WTC11 (cell line): ENCODE measurements around the gene TRIP10. TPM values are rescaled to one million over a fixed set of nuclear protein-coding genes. Genes with fewer than 3 reads are reported as not detected.

Source experiments
- ATAC-seq: fragments of 200-7000 bp; cut with Tn5 transposase; 2 replicates; pipeline ENCODE4 v1.10.0; 2021; ENCODE audit warnings: mild to moderate bottlenecking, moderate library complexity
- CTCF ChIA-PET: fragments of 300-600 bp; sonication (Branson Sonifier 250); formaldehyde crosslinking; loops from one replicate; lab custom pipeline; 2021; ENCODE audit warnings: antibody characterized with exemption; lab: Charles Lee
- POLR2A ChIA-PET: fragments of 350-600 bp; sonication (Branson Sonifier 250); formaldehyde crosslinking; loops from one replicate; lab custom pipeline; 2021; ENCODE audit warnings: antibody characterized with exemption; lab: Charles Lee
- DNase-seq: peaks from one replicate; pipeline ENCODE4 v3.0.0; 2021; ENCODE audit warnings: low spot score
- H3K27ac Mint-ChIP-seq: 2 replicates; pipeline ENCODE4 v1.8.0; 2021; ENCODE audit warnings: mixed read lengths
- H3K27me3 Mint-ChIP-seq: 2 replicates; pipeline ENCODE4 v1.8.0; 2021; ENCODE audit warnings: low read depth, mild to moderate bottlenecking, moderate library complexity, mixed read lengths
- H3K36me3 Mint-ChIP-seq: 2 replicates; pipeline ENCODE4 v1.8.0; 2021; ENCODE audit warnings: mixed read lengths
- H3K4me1 Mint-ChIP-seq: 2 replicates; pipeline ENCODE4 v1.8.0; 2022; ENCODE audit warnings: mixed read lengths
- H3K4me3 Mint-ChIP-seq: 2 replicates; pipeline ENCODE4 v1.8.0; 2021; ENCODE audit warnings: mild to moderate bottlenecking, moderate library complexity, mixed read lengths
- H3K9me3 Mint-ChIP-seq: 2 replicates; pipeline ENCODE4 v1.8.0; 2021; ENCODE audit warnings: mixed read lengths
- ATF1 ChIP-seq: sonication (generic); formaldehyde crosslinking; IDR thresholded peaks from 2 replicates; pipeline ENCODE4 v1.8.1; 2023; ENCODE audit warnings: mild to moderate bottlenecking, moderate library complexity, missing genetic modification reagents
- ATF2 ChIP-seq: sonication (generic); formaldehyde crosslinking; IDR thresholded peaks from 2 replicates; pipeline ENCODE4 v1.8.1; 2022; ENCODE audit warnings: low read depth, missing genetic modification reagents, borderline replicate concordance
- ATF3 ChIP-seq: sonication (generic); formaldehyde crosslinking; conservative IDR thresholded peaks from 2 replicates; pipeline ENCODE4 v1.8.1; 2022; ENCODE audit warnings: mild to moderate bottlenecking, missing genetic modification reagents
- CDX4 ChIP-seq: fragments of 250-450 bp; sonication (Bioruptor Pico); IDR thresholded peaks from 2 replicates; pipeline ENCODE4 v1.9.0; 2021; ENCODE audit warnings: moderate library complexity, mild to moderate bottlenecking, inconsistent platforms, borderline replicate concordance
- E2F4 ChIP-seq: sonication (generic); formaldehyde crosslinking; IDR thresholded peaks from 2 replicates; pipeline ENCODE4 v1.8.1; 2022; ENCODE audit warnings: low read depth, mild to moderate bottlenecking, moderate library complexity, missing genetic modification reagents, borderline replicate concordance
- ELF4 ChIP-seq: sonication (generic); formaldehyde crosslinking; IDR thresholded peaks from 2 replicates; pipeline ENCODE4 v1.8.1; 2022; ENCODE audit warnings: low read depth, mild to moderate bottlenecking, moderate library complexity, missing genetic modification reagents
- EMX1 ChIP-seq: fragments of 250-450 bp; sonication (Bioruptor Pico); IDR thresholded peaks from 2 replicates; pipeline ENCODE4 v1.8.0; 2021; ENCODE audit warnings: mild to moderate bottlenecking
- ETV6 ChIP-seq: sonication (generic); formaldehyde crosslinking; IDR thresholded peaks from 2 replicates; pipeline ENCODE4 v1.8.1; 2022; ENCODE audit warnings: mild to moderate bottlenecking, missing genetic modification reagents
- FOXP4 ChIP-seq: sonication (generic); formaldehyde crosslinking; IDR thresholded peaks from 2 replicates; pipeline ENCODE4 v1.8.0; 2022; ENCODE audit warnings: mild to moderate bottlenecking, missing genetic modification reagents
- GABPB1 ChIP-seq: sonication (generic); formaldehyde crosslinking; IDR thresholded peaks from 2 replicates; pipeline ENCODE4 v1.8.1; 2023; ENCODE audit warnings: mild to moderate bottlenecking, missing genetic modification reagents
- IRF2 ChIP-seq: sonication (generic); formaldehyde crosslinking; IDR thresholded peaks from 2 replicates; pipeline ENCODE4 v1.8.0; 2022; ENCODE audit warnings: low read depth, missing genetic modification reagents, borderline replicate concordance
- NR3C1 ChIP-seq: sonication (generic); formaldehyde crosslinking; conservative IDR thresholded peaks from 2 replicates; pipeline ENCODE4 v1.8.1; 2023; ENCODE audit warnings: low read depth, mild to moderate bottlenecking, missing genetic modification reagents
- SMAD4 ChIP-seq: sonication (generic); formaldehyde crosslinking; IDR thresholded peaks from 2 replicates; pipeline ENCODE4 v1.8.0; 2022; ENCODE audit warnings: mild to moderate bottlenecking, missing genetic modification reagents
- ZNF232 ChIP-seq: sonication (generic); formaldehyde crosslinking; IDR thresholded peaks from 2 replicates; pipeline ENCODE4 v1.8.0; 2022; ENCODE audit warnings: mild to moderate bottlenecking, missing genetic modification reagents
- total RNA-seq: library from RNA; stranded (reverse); gene quantifications from 3 replicates; pipeline ENCODE4 v1.2.3, GENCODE V29; 2021
- TF ChIP-seq, protein P1 (sequence below): fragments of 250-450 bp; sonication (Bioruptor Pico); IDR thresholded peaks from 2 replicates; pipeline ENCODE4 v1.8.0; 2021; ENCODE audit warnings: mild to moderate bottlenecking
- TF ChIP-seq, protein P2 (sequence below): sonication (generic); formaldehyde crosslinking; IDR thresholded peaks from 2 replicates; pipeline ENCODE4 v1.8.0; 2022; ENCODE audit warnings: mild to moderate bottlenecking, missing genetic modification reagents
- TF ChIP-seq, protein P3 (sequence below): sonication (generic); formaldehyde crosslinking; IDR thresholded peaks from 2 replicates; pipeline ENCODE4 v1.8.1; 2023; ENCODE audit warnings: mild to moderate bottlenecking, moderate library complexity, missing genetic modification reagents
- TF ChIP-seq, protein P4 (sequence below): fragments of 250-450 bp; sonication (Bioruptor Pico); IDR thresholded peaks from 2 replicates; pipeline ENCODE4 v2.1.2; 2022; ENCODE audit warnings: mild to moderate bottlenecking, moderate library complexity

The TRIP10 gene
- total RNA-seq, 1 experiment from 2014 or later = 76.6 TPM

DNA sequence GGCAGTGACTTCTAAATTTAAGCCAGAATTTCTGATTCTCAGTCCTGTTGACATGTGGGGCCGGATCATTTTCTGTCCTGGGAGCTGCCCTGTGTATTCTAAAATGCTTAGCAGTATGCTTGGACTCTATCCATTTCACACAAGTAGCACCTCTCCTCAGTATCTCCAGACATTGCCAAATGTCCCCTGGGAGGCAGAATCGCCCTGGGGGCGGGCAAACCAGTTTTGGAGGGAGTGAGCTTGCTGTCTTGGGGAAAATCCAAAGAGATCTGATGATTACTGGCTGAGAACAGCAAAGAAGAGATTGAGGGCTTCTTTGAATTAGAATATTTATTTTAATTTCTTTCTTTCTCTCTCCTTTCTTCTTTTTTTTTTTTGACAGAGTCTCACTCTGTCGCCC lies 49.4 kb downstream of the TRIP10 start:
- no peak overlapping the region for H3K4me3 Mint-ChIP-seq
- TF ChIP-seq, protein P1, sequence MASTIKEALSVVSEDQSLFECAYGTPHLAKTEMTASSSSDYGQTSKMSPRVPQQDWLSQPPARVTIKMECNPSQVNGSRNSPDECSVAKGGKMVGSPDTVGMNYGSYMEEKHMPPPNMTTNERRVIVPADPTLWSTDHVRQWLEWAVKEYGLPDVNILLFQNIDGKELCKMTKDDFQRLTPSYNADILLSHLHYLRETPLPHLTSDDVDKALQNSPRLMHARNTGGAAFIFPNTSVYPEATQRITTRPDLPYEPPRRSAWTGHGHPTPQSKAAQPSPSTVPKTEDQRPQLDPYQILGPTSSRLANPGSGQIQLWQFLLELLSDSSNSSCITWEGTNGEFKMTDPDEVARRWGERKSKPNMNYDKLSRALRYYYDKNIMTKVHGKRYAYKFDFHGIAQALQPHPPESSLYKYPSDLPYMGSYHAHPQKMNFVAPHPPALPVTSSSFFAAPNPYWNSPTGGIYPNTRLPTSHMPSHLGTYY = no peak
- no peak for TF ChIP-seq ELF4 (CRISPR knock-in tag)
- no peak for TF ChIP-seq EMX1 (CRISPR knock-in tag)
- no peak for TF ChIP-seq CDX4 (CRISPR knock-in tag)
- TF ChIP-seq FOXP4 (CRISPR knock-in tag) = no peak
- TF ChIP-seq, protein P2, sequence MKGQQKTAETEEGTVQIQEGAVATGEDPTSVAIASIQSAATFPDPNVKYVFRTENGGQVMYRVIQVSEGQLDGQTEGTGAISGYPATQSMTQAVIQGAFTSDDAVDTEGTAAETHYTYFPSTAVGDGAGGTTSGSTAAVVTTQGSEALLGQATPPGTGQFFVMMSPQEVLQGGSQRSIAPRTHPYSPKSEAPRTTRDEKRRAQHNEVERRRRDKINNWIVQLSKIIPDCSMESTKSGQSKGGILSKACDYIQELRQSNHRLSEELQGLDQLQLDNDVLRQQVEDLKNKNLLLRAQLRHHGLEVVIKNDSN (CRISPR knock-in tag) = no peak
- TF ChIP-seq, protein P3, sequence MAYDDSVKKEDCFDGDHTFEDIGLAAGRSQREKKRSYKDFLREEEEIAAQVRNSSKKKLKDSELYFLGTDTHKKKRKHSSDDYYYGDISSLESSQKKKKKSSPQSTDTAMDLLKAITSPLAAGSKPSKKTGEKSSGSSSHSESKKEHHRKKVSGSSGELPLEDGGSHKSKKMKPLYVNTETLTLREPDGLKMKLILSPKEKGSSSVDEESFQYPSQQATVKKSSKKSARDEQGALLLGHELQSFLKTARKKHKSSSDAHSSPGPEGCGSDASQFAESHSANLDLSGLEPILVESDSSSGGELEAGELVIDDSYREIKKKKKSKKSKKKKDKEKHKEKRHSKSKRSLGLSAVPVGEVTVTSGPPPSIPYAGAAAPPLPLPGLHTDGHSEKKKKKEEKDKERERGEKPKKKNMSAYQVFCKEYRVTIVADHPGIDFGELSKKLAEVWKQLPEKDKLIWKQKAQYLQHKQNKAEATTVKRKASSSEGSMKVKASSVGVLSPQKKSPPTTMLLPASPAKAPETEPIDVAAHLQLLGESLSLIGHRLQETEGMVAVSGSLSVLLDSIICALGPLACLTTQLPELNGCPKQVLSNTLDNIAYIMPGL = no peak
- no peak for TF ChIP-seq ZNF232 (CRISPR knock-in tag)
- TF ChIP-seq E2F4 (CRISPR knock-in tag) = no peak
- no peak for TF ChIP-seq SMAD4 (CRISPR knock-in tag)
- no peak for TF ChIP-seq IRF2 (CRISPR knock-in tag)
- TF ChIP-seq, all 79 proteins: peak for 0
- H3K27ac Mint-ChIP-seq = no peak overlapping the region
- peaks cover 50% of the 10 kb centered on the region for H3K9me3 Mint-ChIP-seq
- H3K27me3 Mint-ChIP-seq = peaks cover 16% of the 10 kb centered on the region
- ChIA-PET POLR2A (no interaction called here), CTCF (no interaction called here)
- H3K36me3 Mint-ChIP-seq = peaks cover 38% of the 10 kb centered on the region
- ATAC-seq (no peak), DNase-seq (no peak)
- H3K4me1 Mint-ChIP-seq = no peaks in the 10 kb centered on the region

- POLR2A ChIA-PET = no interaction called here
- peaks cover 42% of the 10 kb centered on the region for H3K36me3 Mint-ChIP-seq
- H3K4me3 Mint-ChIP-seq = no peak overlapping the region
- peaks cover 58% of the 10 kb centered on the region for H3K9me3 Mint-ChIP-seq
- DNase-seq (no peak), ATAC-seq (no peak)
- H3K4me1 Mint-ChIP-seq = no peaks in the 10 kb centered on the region
- no peak for TF ChIP-seq ZNF232 (CRISPR knock-in tag)
- no peak for TF ChIP-seq GABPB1 (CRISPR knock-in tag)
- TF ChIP-seq ATF1 = no peak
- no peak for TF ChIP-seq ATF3 (CRISPR knock-in tag)
- TF ChIP-seq, protein P4, sequence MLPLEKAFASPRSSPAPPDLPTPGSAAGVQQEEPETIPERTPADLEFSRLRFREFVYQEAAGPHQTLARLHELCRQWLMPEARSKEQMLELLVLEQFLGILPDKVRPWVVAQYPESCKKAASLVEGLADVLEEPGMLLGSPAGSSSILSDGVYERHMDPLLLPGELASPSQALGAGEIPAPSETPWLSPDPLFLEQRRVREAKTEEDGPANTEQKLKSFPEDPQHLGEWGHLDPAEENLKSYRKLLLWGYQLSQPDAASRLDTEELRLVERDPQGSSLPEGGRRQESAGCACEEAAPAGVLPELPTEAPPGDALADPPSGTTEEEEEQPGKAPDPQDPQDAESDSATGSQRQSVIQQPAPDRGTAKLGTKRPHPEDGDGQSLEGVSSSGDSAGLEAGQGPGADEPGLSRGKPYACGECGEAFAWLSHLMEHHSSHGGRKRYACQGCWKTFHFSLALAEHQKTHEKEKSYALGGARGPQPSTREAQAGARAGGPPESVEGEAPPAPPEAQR (CRISPR knock-in tag) = no peak
- TF ChIP-seq FOXP4 (CRISPR knock-in tag) = no peak
- TF ChIP-seq ETV6 (CRISPR knock-in tag) = no peak
- TF ChIP-seq ATF2 (CRISPR knock-in tag) = no peak
- no peak for TF ChIP-seq NR3C1
- CTCF ChIA-PET = no interaction called here
- no peak overlapping the region for H3K27ac Mint-ChIP-seq
- peaks cover 18% of the 10 kb centered on the region for H3K27me3 Mint-ChIP-seq
These were observed 51.0 kb downstream of the TRIP10 start for GRCh38 chr19:6790194-6791128.
